ENCODE results near the gene SNAPC4.

The SNAPC4 gene

DNA sequence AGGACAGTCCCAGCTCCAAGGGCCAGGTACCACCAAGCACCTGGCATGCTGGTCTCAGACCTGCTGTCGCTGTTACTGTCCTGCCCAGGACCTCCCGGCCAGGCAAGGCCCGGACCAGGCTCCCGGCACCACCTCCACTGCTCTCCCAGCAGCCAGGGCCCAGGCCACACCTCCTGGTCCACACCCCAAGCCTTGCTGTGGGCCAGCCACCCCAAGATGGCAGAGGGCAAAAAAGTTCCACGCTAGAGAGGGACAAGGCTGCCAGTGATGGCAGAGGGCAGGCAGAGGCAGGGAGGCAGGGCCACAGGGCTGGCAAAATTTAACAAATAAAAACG, 37.6 kb downstream of the SNAPC4 start:
- H3K36me3 ChIP-seq (ENCODE audit: insufficient read depth), result no peaks in the 10 kb centered on the region
- peaks cover 10% of the 10 kb centered on the region for H3K4me1 ChIP-seq (ENCODE audit: low read depth, poor library complexity, severe bottlenecking)
- TF ChIP-seq, protein P1, sequence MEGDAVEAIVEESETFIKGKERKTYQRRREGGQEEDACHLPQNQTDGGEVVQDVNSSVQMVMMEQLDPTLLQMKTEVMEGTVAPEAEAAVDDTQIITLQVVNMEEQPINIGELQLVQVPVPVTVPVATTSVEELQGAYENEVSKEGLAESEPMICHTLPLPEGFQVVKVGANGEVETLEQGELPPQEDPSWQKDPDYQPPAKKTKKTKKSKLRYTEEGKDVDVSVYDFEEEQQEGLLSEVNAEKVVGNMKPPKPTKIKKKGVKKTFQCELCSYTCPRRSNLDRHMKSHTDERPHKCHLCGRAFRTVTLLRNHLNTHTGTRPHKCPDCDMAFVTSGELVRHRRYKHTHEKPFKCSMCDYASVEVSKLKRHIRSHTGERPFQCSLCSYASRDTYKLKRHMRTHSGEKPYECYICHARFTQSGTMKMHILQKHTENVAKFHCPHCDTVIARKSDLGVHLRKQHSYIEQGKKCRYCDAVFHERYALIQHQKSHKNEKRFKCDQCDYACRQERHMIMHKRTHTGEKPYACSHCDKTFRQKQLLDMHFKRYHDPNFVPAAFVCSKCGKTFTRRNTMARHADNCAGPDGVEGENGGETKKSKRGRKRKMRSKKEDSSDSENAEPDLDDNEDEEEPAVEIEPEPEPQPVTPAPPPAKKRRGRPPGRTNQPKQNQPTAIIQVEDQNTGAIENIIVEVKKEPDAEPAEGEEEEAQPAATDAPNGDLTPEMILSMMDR (conservative IDR thresholded peaks at IDR 0.05; ENCODE audit: low read depth, low read length), result no peak
- no peak overlapping the region for H3K4me3 ChIP-seq (IDR thresholded peaks at IDR 0.05; ENCODE audit: insufficient read depth, low read depth, low read length)
- no peaks in the 10 kb centered on the region for H4K20me1 ChIP-seq (ENCODE audit: insufficient read depth)
- H3K79me2 ChIP-seq (ENCODE audit: insufficient read depth, low read depth), result no peaks in the 10 kb centered on the region
- H2AFZ ChIP-seq (ENCODE audit: low read depth), result no peak overlapping the region
- peak overlapping the region; percentile 24; the same call in 1 of the 2 replicates for H3K4me2 ChIP-seq
- no peaks in the 10 kb centered on the region for H3K27me3 ChIP-seq (ENCODE audit: insufficient read depth, low read depth)
- H3K27ac ChIP-seq, result no peak overlapping the region
- no peak overlapping the region for H3K9ac ChIP-seq

DNA sequence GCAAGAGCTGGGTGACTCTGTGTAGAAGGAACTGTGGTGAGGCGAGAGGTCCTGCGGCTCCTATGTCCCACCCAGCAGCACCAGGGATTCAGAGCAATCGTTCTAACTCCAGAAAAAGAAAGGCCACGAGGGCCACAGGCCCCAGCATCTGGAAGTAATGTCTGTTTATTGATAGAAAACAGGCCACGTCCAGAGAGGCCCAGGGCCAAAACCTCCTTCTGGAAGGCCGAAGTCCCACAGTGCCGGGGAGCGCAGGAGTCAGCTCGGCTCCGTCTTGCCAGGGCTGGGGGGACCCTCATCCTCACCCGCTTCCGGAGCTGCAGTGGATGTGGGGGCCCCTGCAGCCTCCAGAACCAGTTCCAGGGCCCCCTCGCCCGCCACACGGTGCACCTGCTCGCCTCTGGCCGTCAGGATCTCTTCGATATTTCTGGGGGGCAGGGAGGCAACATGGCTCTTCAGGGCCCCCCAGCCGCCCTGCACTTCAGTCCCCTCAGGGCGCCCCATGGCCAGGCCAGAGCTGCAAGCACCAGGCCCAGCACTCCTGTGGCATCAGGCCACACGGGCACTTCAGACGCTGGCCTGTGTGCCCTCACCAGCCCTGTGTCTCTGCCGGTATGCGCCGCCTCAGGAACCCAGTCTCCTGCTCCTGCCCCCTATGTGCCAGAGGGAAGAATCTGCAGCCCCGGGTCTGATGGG, 38.1 kb downstream of the SNAPC4 start:
- Histone ChIP-seq H3K36me3 (ENCODE audit: insufficient read depth) (no peaks in the 10 kb centered on the region), H3K4me2 (no peak overlapping the region), H3K4me1 (ENCODE audit: low read depth, poor library complexity, severe bottlenecking) (peaks cover 10% of the 10 kb centered on the region), H3K79me2 (ENCODE audit: insufficient read depth, low read depth) (no peaks in the 10 kb centered on the region), H3K4me3 (IDR thresholded peaks at IDR 0.05; ENCODE audit: insufficient read depth, low read depth, low read length) (no peak overlapping the region), H2AFZ (ENCODE audit: low read depth) (no peak overlapping the region), H3K27ac (no peak overlapping the region), H3K27me3 (ENCODE audit: insufficient read depth, low read depth) (peaks cover 4% of the 10 kb centered on the region; the same call in 1 of the 2 replicates), H3K9ac (no peak overlapping the region), H4K20me1 (ENCODE audit: insufficient read depth) (no peaks in the 10 kb centered on the region)
- TF ChIP-seq, protein P1 (conservative IDR thresholded peaks at IDR 0.05; ENCODE audit: low read depth, low read length), result no peak

DNA sequence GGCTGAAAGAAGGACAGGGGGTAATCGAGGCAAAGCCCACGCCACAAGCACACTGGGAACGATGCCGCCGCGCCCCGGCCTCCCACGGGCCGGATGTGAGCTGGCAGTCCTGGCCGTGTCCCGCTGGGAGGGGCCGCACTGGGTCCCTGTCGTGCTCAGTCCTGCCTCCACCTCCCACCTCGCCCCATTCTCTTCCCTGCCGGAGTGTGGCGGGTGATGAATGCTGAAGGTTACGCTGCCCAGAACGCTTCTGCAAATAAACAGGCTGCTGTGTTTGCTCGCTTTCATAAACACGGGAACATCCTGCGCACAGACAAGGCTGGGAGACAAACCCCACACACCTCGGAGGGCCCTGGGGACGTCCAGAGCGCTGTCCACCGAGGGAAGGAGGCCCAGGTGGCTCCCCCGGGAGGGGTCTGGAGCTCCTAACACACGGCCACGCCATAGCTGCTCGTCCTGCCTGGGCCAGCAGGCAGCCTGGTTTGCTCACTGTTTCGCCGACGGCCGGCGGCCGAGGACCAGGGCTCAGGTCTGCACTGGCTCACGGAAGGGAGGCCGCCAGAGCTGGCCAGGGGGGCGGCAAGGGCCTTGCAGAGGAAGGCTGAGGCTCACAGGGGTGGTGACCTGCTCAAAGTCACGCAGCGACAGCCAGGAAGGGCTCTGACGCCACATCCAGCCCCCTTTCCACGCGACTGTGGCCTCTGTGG, 38.8 kb downstream of the SNAPC4 start:
- Histone ChIP-seq H3K36me3 (ENCODE audit: insufficient read depth) (no peaks in the 10 kb centered on the region), H3K4me1 (ENCODE audit: low read depth, poor library complexity, severe bottlenecking) (peaks cover 10% of the 10 kb centered on the region), H3K79me2 (ENCODE audit: insufficient read depth, low read depth) (no peaks in the 10 kb centered on the region), H3K4me3 (IDR thresholded peaks at IDR 0.05; ENCODE audit: insufficient read depth, low read depth, low read length) (no peak overlapping the region), H2AFZ (ENCODE audit: low read depth) (no peak overlapping the region), H3K4me2 (no peak overlapping the region), H3K27me3 (ENCODE audit: insufficient read depth, low read depth) (peaks cover 11% of the 10 kb centered on the region; the same call in 1 of the 2 replicates), H3K9ac (no peak overlapping the region), H3K27ac (no peak overlapping the region), H4K20me1 (ENCODE audit: insufficient read depth) (no peaks in the 10 kb centered on the region)
- TF ChIP-seq, protein P1 (conservative IDR thresholded peaks at IDR 0.05; ENCODE audit: low read depth, low read length), result no peak

DNA sequence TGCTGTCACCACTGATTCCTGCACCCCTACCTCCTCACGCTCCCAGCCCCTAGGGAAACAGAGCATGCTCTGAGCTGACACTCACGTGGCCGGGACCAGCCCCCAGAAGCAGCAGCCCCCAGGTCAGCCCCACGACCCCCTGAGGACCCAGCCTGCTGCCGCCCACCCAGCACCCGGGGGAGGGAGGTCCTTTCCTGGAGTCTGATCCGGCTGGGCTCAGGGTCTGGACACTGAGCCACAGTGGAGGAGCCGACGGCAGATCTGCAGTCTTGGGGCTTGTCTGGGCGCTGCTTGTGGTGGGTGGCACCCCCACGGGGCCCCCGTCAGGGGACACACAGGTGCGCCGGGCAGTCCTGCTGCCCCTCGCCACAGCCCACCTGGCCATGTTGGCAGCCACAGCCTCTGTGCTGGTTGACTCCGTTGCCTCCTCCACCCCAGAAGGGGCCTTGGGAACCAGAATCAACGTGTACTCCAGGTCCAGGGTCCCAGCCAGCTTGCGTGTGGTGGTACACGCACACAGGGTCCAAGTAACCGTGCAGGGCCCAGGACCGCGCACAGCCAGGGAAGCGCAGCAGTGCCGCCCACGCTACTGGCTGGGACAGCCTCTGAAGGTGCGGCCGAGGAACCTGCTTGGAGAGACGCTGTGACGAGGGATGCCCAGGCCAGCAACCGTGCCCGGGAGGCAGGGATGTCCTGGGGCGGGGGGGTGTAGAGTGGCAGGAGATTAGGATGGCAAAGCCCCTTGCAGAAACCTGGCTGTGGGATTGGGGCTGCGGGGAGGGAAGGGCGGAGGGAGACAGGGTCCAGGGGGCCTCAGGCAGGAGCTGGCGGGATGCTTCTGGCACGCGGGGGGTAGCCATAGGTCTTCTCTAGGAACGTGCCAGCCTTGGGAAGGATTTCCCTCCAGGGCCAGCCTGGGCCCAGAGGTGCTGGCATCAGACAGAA, 39.9 kb downstream of the SNAPC4 start:
- Histone ChIP-seq H2AFZ (ENCODE audit: low read depth) (no peak overlapping the region), H3K27me3 (ENCODE audit: insufficient read depth, low read depth) (peaks cover 19% of the 10 kb centered on the region), H3K36me3 (ENCODE audit: insufficient read depth) (no peaks in the 10 kb centered on the region), H4K20me1 (ENCODE audit: insufficient read depth) (no peaks in the 10 kb centered on the region), H3K4me2 (no peak overlapping the region), H3K4me1 (ENCODE audit: low read depth, poor library complexity, severe bottlenecking) (peaks cover 10% of the 10 kb centered on the region), H3K79me2 (ENCODE audit: insufficient read depth, low read depth) (no peaks in the 10 kb centered on the region), H3K27ac (no peak overlapping the region), H3K9ac (no peak overlapping the region), H3K4me3 (IDR thresholded peaks at IDR 0.05; ENCODE audit: insufficient read depth, low read depth, low read length) (no peak overlapping the region)
- TF ChIP-seq, protein P1 (conservative IDR thresholded peaks at IDR 0.05; ENCODE audit: low read depth, low read length), result no peak

Measured in KMS-11 (cell line).